Endothelial cell of umbilical vein (primary cell): Measurements from ENCODE around the gene ESAM. TPM values are rescaled to one million over a fixed set of nuclear protein-coding genes. Genes with fewer than 3 reads are reported as not detected.
A peak's percentile ranks its signal among the peaks of the same experiment; 100 is the strongest.

Experiments used
- BruUV-seq: library from RNA; stranded (reverse); fragments of 400-500 nt; replicated peaks from 2 replicates; lab custom pipeline; 2021; lab: Mats Ljungman, UMichigan
- CTCF ChIA-PET: fragments of 300-600, 350-600 bp; sonication (Branson Sonifier 250); formaldehyde crosslinking; loops from one replicate; lab custom pipeline; 2021; ENCODE audit warnings: antibody characterized with exemption, inconsistent platforms; lab: Charles Lee
- POLR2A ChIA-PET: fragments of 300-600, 350-600 bp; sonication (Branson Sonifier 250); formaldehyde crosslinking; loops from one replicate; lab custom pipeline; 2021; ENCODE audit warnings: antibody characterized with exemption, inconsistent platforms; lab: Charles Lee
- DNase-seq: peaks from one replicate; pipeline ENCODE4 v3.0.0-alpha.2; 2011; ENCODE audit warnings: low read depth, low spot score
- FAIRE-seq: peaks from 2 replicates; lab custom pipeline; 2011; peaks lifted over from hg19 to GRCh38; lab: Jason Lieb, UNC
- H2AFZ ChIP-seq: 2 replicates; pipeline ENCODE4 v1.6.0; 2012; ENCODE audit warnings: low read depth, low read length, control low read depth, inconsistent platforms
- H3K27ac ChIP-seq: 2 replicates; pipeline ENCODE4 v1.5.1; 2011; ENCODE audit warnings: low read depth, mild to moderate bottlenecking, control low read depth, low read length, moderate library complexity; ENCODE audit not compliant: insufficient read depth
- H3K27me3 ChIP-seq, 2 experiments: 2 replicates each; pipeline versions ENCODE4 v1.6.0 to v1.6.1; 2011; ENCODE audit warnings: low read length in 2 of 2, mixed read lengths in 1 of 2; ENCODE audit not compliant: control insufficient read depth in 2 of 2, insufficient read depth in 2 of 2
- H3K36me3 ChIP-seq, 2 experiments: 2 replicates in 1 of 2; 3 replicates in 1 of 2; pipeline ENCODE4 v1.5.1; 2011; ENCODE audit warnings: low read length in 2 of 2, mild to moderate bottlenecking in 1 of 2, moderate library complexity in 1 of 2; ENCODE audit not compliant: control insufficient read depth in 2 of 2, insufficient read depth in 2 of 2; ENCODE audit errors: extremely low read depth in 1 of 2
- H3K4me1 ChIP-seq: 3 replicates; pipeline ENCODE4 v1.5.1; 2011; ENCODE audit warnings: mild to moderate bottlenecking, low read length; ENCODE audit not compliant: control insufficient read depth, insufficient read depth; ENCODE audit errors: extremely low read depth
- H3K4me2 ChIP-seq: 2 replicates; pipeline ENCODE4 v1.6.1; 2011; ENCODE audit warnings: low read length, control low read depth, mixed read lengths; ENCODE audit not compliant: insufficient read depth
- H3K4me3 ChIP-seq, 3 experiments: fragments of 200-600 bp in 1 of 3; sonication (generic), shearing (Covaris generic) in 1 of 3; replicated peaks in 1 of 3; 2 replicates each; pipeline ENCODE4 v1.5.1; 2011 to 2016; ENCODE audit warnings: control low read depth in 3 of 3, low read length in 3 of 3, mild to moderate bottlenecking in 2 of 3, inconsistent platforms in 1 of 3, low read depth in 1 of 3, moderate library complexity in 1 of 3; ENCODE audit not compliant: insufficient read depth in 1 of 3
- H3K79me2 ChIP-seq: 2 replicates; pipeline ENCODE4 v1.6.0; 2012; ENCODE audit warnings: low read length, inconsistent platforms; ENCODE audit not compliant: control insufficient read depth, insufficient read depth
- H3K9ac ChIP-seq: replicated peaks from 2 replicates; pipeline ENCODE3; 2011; ENCODE audit warnings: low read length, control low read depth; ENCODE audit not compliant: insufficient read depth; ENCODE audit errors: extremely low read depth
- H3K9me1 ChIP-seq: replicated peaks from 3 replicates; pipeline ENCODE4 v1.6.0; 2011; ENCODE audit warnings: mild to moderate bottlenecking, low read length; ENCODE audit not compliant: control insufficient read depth, insufficient read depth; ENCODE audit errors: extremely low read depth
- H3K9me3 ChIP-seq: replicated peaks from 2 replicates; pipeline ENCODE4 v1.5.1; 2012; ENCODE audit warnings: low read length, inconsistent platforms; ENCODE audit not compliant: control insufficient read depth, insufficient read depth
- H4K20me1 ChIP-seq: replicated peaks from 2 replicates; pipeline ENCODE3; 2011; ENCODE audit warnings: mild to moderate bottlenecking, low read length; ENCODE audit not compliant: control insufficient read depth, insufficient read depth; ENCODE audit errors: extremely low read depth
- CTCF ChIP-seq, 2 donors: IDR thresholded peaks; 1 replicate in 1 of 2; 2 replicates in 1 of 2; pipeline ENCODE4 v1.5.1; 2011; ENCODE audit warnings: low read length in 2 of 2, mild to moderate bottlenecking in 2 of 2, moderate library complexity in 2 of 2, control low read depth in 1 of 2, inconsistent platforms in 1 of 2, low read depth in 1 of 2; ENCODE audit not compliant: insufficient read depth in 1 of 2; ENCODE audit errors: extremely low read depth in 1 of 2
- EZH2 ChIP-seq: IDR thresholded peaks from 2 replicates; pipeline ENCODE4 v1.6.1; 2012; ENCODE audit warnings: borderline replicate concordance, low read depth, mild to moderate bottlenecking, moderate library complexity, low read length, inconsistent platforms; ENCODE audit not compliant: severe bottlenecking
- FOS ChIP-seq: IDR thresholded peaks from 2 replicates; pipeline ENCODE4 v1.6.1; 2011; ENCODE audit warnings: mild to moderate bottlenecking, low read length, moderate library complexity, borderline replicate concordance; ENCODE audit not compliant: insufficient read depth
- GATA2 ChIP-seq: IDR thresholded peaks from 2 replicates; pipeline ENCODE4 v1.7.0; 2011; ENCODE audit warnings: low read depth, mild to moderate bottlenecking, moderate library complexity, mixed read lengths, low read length; ENCODE audit not compliant: insufficient read length, insufficient read depth
- JUN ChIP-seq: IDR thresholded peaks from 2 replicates; pipeline ENCODE4 v1.6.1; 2011; ENCODE audit warnings: borderline replicate concordance, low read depth; ENCODE audit not compliant: insufficient read length, insufficient read depth
- MYC ChIP-seq: IDR thresholded peaks from one replicate; pipeline ENCODE4 v1.6.1; 2011; ENCODE audit warnings: mild to moderate bottlenecking, low read depth, low read length
- POLR2A ChIP-seq: IDR thresholded peaks from 2 replicates; pipeline ENCODE4 v1.6.1; 2012; ENCODE audit warnings: low read depth, mild to moderate bottlenecking, control low read depth, low read length
- POLR2AphosphoS5 ChIP-seq: IDR thresholded peaks from 2 replicates; pipeline ENCODE4 v1.6.1; 2012; ENCODE audit warnings: low read depth, mild to moderate bottlenecking, control low read depth, low read length, moderate library complexity; ENCODE audit not compliant: insufficient read depth
- dilution Hi-C: fragments of 300-500 bp; cut with MboI; formaldehyde crosslinking; loops from one replicate; pipeline ENCODE4 v1.15.0; 2019; ENCODE audit warnings: low sequenced_read_pairs; ENCODE audit not compliant: extremely low pct_ligation_motif_present
- intact Hi-C: fragments of 100-400 bp; cut with micrococcal nuclease; formaldehyde crosslinking; loops from one replicate; pipeline ENCODE4 v1.10.0; 2022
- polyA plus RNA-seq, 4 experiments: library from polyadenylated mRNA; depleted of rRNA in 3 of 4; stranded (reverse) in 3 of 4; unstranded in 1 of 4; fragments of >200 nt; gene quantifications; 2 replicates each; pipeline versions ENCODE4 v1.2.1 to v1.2.3, GENCODE V29; 2011 to 2012; ENCODE audit warnings: missing spikeins in 1 of 4
- total RNA-seq: library from RNA; stranded (reverse); gene quantifications from 2 replicates; pipeline ENCODE4 v1.2.3, GENCODE V29; 2021

Gene ESAM
- total and polyA plus RNA-seq, 2 donors (not counting 3 experiments of a cell fraction or from before 2014, with no cell fraction given) = 273 to 383 TPM

- FAIRE-seq = peak; percentile 93
- Histone ChIP-seq H3K4me1 (peaks cover 24% of the 10 kb centered on the region), H3K36me3 (no peaks in the 10 kb centered on the region), H3K27me3 (no peaks in the 10 kb centered on the region), H4K20me1 (no peaks in the 10 kb centered on the region), H3K9me3 (no peaks in the 10 kb centered on the region), H2AFZ (peak overlapping the region; percentile 36), H3K9me1 (no peaks in the 10 kb centered on the region), H3K79me2 (no peaks in the 10 kb centered on the region), H3K9ac (peak overlapping the region; percentile 35), H3K4me3 (peak overlapping the region in 1 of 3 experiments; percentile 9), H3K4me2 (peak overlapping the region; percentile 65), H3K27ac (peak overlapping the region; percentile 77)
- CTCF ChIA-PET = interaction anchor here (0.8 to 3.1 kb wide), 11 partner anchors 8 to 141 kb away, joined by 3 to 15 read pairs (median 5); partner anchors contain the start of genes ESAM, NRGN, SIAE and SPA17
- dilution Hi-C loops (no loop called here), intact Hi-C loops (loop anchor here (1.0 to 2.0 kb wide), 3 partner anchors 14 to 53 kb away; partner anchors contain the start of genes NRGN, SIAE and SPA17)
- peak; percentile 75 for DNase-seq
- POLR2A ChIA-PET = no interaction called here
- TF ChIP-seq EZH2 = no peak
- no peak for TF ChIP-seq MYC
- peak; percentile 55 for TF ChIP-seq GATA2
- peak; percentile 90 for TF ChIP-seq FOS
- peak; percentile 41 for TF ChIP-seq POLR2A
- no peak for TF ChIP-seq CTCF (IDR thresholded peaks at IDR 0.05; ENCODE audit: extremely low read depth in 1 of 2, insufficient read depth in 1 of 2, low read depth in 1 of 2, low read length in 2 of 2)
- TF ChIP-seq JUN = peak; percentile 76
- TF ChIP-seq POLR2AphosphoS5 = peak; percentile 49
- BruUV-seq = no TSS peak
These were observed 36.4 kb downstream of the ESAM start for GRCh38 chr11:124725719-124726105.
